ENCODE measurements around the gene PGAP1. TPM values are rescaled to one million over a fixed set of nuclear protein-coding genes. Genes with fewer than 3 reads are reported as not detected.

The PGAP1 gene, protein sequence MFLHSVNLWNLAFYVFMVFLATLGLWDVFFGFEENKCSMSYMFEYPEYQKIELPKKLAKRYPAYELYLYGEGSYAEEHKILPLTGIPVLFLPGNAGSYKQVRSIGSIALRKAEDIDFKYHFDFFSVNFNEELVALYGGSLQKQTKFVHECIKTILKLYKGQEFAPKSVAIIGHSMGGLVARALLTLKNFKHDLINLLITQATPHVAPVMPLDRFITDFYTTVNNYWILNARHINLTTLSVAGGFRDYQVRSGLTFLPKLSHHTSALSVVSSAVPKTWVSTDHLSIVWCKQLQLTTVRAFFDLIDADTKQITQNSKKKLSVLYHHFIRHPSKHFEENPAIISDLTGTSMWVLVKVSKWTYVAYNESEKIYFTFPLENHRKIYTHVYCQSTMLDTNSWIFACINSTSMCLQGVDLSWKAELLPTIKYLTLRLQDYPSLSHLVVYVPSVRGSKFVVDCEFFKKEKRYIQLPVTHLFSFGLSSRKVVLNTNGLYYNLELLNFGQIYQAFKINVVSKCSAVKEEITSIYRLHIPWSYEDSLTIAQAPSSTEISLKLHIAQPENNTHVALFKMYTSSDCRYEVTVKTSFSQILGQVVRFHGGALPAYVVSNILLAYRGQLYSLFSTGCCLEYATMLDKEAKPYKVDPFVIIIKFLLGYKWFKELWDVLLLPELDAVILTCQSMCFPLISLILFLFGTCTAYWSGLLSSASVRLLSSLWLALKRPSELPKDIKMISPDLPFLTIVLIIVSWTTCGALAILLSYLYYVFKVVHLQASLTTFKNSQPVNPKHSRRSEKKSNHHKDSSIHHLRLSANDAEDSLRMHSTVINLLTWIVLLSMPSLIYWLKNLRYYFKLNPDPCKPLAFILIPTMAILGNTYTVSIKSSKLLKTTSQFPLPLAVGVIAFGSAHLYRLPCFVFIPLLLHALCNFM
- total RNA-seq = 174 TPM

DNA sequence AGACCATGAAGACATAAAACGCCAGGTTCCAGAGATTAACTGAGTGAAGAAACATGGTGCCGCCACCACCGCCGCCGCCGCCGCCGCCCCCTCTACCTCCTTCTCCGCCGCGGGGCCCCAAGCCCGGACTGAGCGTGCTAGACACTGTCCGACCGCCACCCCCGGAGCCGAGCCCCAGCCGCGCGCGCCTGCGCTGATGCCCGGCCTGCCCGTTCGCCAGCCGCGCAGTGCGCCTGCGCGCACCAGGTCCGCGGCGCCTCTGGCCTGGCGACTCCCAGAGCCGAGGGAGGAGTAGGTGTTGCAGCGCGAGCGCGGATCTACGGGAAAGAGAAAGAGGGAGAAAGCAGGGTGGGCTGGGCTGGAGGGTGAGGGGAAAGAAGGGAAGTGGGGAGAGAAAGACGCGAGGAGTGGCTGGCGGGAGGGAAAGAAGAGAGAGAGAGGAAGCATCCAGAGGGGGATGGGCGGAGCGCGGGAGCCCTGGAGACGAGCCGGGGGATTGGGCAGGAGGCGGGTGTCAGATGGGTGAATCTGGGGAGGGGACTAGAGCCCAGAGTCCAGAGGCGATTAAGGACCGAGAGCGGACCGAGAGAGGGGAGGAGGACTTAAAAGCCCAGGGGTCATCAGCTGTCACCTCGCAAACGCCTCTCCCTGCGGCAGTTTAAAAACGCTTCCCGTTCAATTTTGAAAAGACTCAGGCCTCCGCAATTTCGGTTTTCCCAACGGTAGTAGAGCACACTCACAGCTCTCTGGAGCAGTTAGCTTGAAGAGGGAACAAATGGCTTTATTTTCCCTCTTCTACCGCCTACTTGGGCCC, at the start of gene PGAP1:
Gene PGAP1 (minus strand): TSS at position 146 of the 814 bp plus-strand sequence. CDS start 91 bp downstream, at position 55.

DNA sequence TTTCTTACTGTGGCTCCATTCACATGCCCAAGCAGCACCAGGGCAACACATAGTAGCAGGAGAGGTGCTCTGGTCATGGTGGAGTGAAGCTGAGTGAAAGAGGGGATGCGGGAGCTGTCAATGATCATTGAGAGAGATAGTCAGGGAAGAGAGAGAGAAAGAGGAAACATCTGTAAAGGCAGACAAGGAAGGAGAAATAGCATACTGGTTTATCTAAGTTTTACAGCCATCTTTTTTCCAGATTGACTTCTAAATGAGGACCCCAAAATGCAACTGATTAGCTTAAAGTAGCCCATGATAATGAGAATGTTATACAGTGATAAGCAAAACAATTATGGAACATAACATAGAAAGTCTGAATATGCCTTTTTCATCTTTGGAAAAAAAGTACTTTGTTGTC, 117.2 kb downstream of the PGAP1 start, which contains the start of gene C2orf66:
Gene C2orf66 (minus strand): TSS at position 96 of the 400 bp plus-strand sequence. CDS start 19 bp downstream, at position 77.

Small RNA genes lying within 50 kb of the gene (small RNA-seq; reads per million reads assigned to genes)
- not detected for gene AC012486.1 (ENCODE audit: low replicate concordance)

Other genes with a start within 250 kb of the PGAP1 start
- 57.6 TPM for gene GTF3C3, start 127.0 kb downstream of the PGAP1 start, total RNA-seq
- 1.3 TPM for gene C2orf66, start 117.4 kb downstream of the PGAP1 start, total RNA-seq